Neural cell (in vitro differentiated cells): ENCODE results near the gene MGAT5. TPM values are rescaled to one million over a fixed set of nuclear protein-coding genes. Genes with fewer than 3 reads are reported as not detected.

Experiments
- H2AFZ ChIP-seq: fragments of 200-600, 300-800 bp; sonication (generic), shearing (Covaris generic); 2 replicates; pipeline ENCODE4 v1.6.0; 2014; ENCODE audit warnings: low read depth, mild to moderate bottlenecking, antibody characterized with exemption, low read length, moderate library complexity
- H3F3A ChIP-seq: fragments of 200-600 bp; shearing (Covaris generic); 2 replicates; pipeline ENCODE4 v1.6.1; 2016; ENCODE audit warnings: mild to moderate bottlenecking, moderate library complexity, mixed read lengths, antibody characterized with exemption, low read length; ENCODE audit not compliant: insufficient read depth, poor library complexity, severe bottlenecking
- H3K27ac ChIP-seq: fragments of 200-600, 300-800 bp; sonication (generic), shearing (Covaris generic); 2 replicates; pipeline ENCODE4 v1.5.1; 2014; ENCODE audit warnings: mild to moderate bottlenecking, low read length, moderate library complexity
- H3K27me3 ChIP-seq: fragments of 300-800, 200-600 bp; sonication (generic), shearing (Covaris generic); 2 replicates; pipeline ENCODE4 v1.6.0; 2014; ENCODE audit warnings: mild to moderate bottlenecking, low read depth, low read length, moderate library complexity; ENCODE audit not compliant: insufficient read depth
- H3K36me3 ChIP-seq: fragments of 300-800, 200-600 bp; sonication (generic), shearing (Covaris generic); 2 replicates; pipeline ENCODE4 v1.5.1; 2014; ENCODE audit warnings: mild to moderate bottlenecking, antibody characterized with exemption, low read length, moderate library complexity; ENCODE audit not compliant: insufficient read depth
- H3K4me2 ChIP-seq: fragments of 300-800, 200-600 bp; sonication (generic), shearing (Covaris generic); 2 replicates; pipeline ENCODE4 v1.6.0; 2014; ENCODE audit warnings: mild to moderate bottlenecking, low read length
- H3K4me3 ChIP-seq: fragments of 300-800, 200-600 bp; sonication (generic), shearing (Covaris generic); 2 replicates; pipeline ENCODE4 v1.5.1; 2014; ENCODE audit warnings: mild to moderate bottlenecking, low read length, moderate library complexity
- H3K79me2 ChIP-seq: fragments of 200-600 bp; shearing (Covaris generic); replicated peaks from 2 replicates; pipeline ENCODE4 v1.6.0; 2014; ENCODE audit warnings: mild to moderate bottlenecking, low read length, moderate library complexity; ENCODE audit not compliant: insufficient read depth
- H3K9ac ChIP-seq: fragments of 300-800, 200-600 bp; sonication (generic), shearing (Covaris generic); 2 replicates; pipeline ENCODE4 v1.6.1; 2016; ENCODE audit warnings: mild to moderate bottlenecking, low read length, mixed read lengths
- H3K9me2 ChIP-seq: fragments of 200-600 bp; shearing (Covaris generic); 2 replicates; pipeline ENCODE4 v1.6.1; 2016; ENCODE audit warnings: mild to moderate bottlenecking, low read length, mixed read lengths; ENCODE audit not compliant: insufficient read depth
- H3K9me3 ChIP-seq: fragments of 200-600, 300-800 bp; sonication (generic), shearing (Covaris generic); 2 replicates; pipeline ENCODE4 v1.6.1; 2016; ENCODE audit warnings: mild to moderate bottlenecking, mixed run types, low read length, moderate library complexity, mixed read lengths
- H4K20me1 ChIP-seq: fragments of 200-600 bp; shearing (Covaris generic); 2 replicates; pipeline ENCODE4 v1.6.1; 2016; ENCODE audit warnings: mild to moderate bottlenecking, mixed run types; ENCODE audit not compliant: insufficient read depth
- CTCF ChIP-seq: fragments of 450-650 bp; IDR thresholded peaks from 2 replicates; pipeline ENCODE4 v1.5.1; 2014; ENCODE audit warnings: antibody characterized with exemption, mild to moderate bottlenecking, moderate library complexity; ENCODE audit not compliant: poor library complexity, severe bottlenecking
- EP300 ChIP-seq: fragments of 450-650 bp; conservative IDR thresholded peaks from 2 replicates; pipeline ENCODE4 v1.6.1; 2014; ENCODE audit warnings: antibody characterized with exemption, mild to moderate bottlenecking, moderate library complexity; ENCODE audit not compliant: poor library complexity, severe bottlenecking
- EZH2 ChIP-seq: fragments of 200-600, 300-800 bp; shearing (Covaris generic), sonication (generic); IDR thresholded peaks from 2 replicates; pipeline ENCODE4 v1.6.1; 2014; ENCODE audit warnings: antibody characterized with exemption, low read length, borderline replicate concordance, mild to moderate bottlenecking; ENCODE audit not compliant: insufficient read depth, poor library complexity, severe bottlenecking
- MXI1 ChIP-seq: fragments of 450-650 bp; conservative IDR thresholded peaks from 2 replicates; pipeline ENCODE4 v1.6.1; 2014; ENCODE audit warnings: antibody characterized with exemption, mild to moderate bottlenecking; ENCODE audit not compliant: poor library complexity, severe bottlenecking
- POLR2AphosphoS5 ChIP-seq: IDR thresholded peaks from 2 replicates; pipeline ENCODE4 v1.6.1; 2012
- RAD21 ChIP-seq: fragments of 450-650 bp; conservative IDR thresholded peaks from 2 replicates; pipeline ENCODE4 v1.6.1; 2014; ENCODE audit warnings: antibody characterized with exemption, mild to moderate bottlenecking, moderate library complexity
- REST ChIP-seq: IDR thresholded peaks from 2 replicates; pipeline ENCODE4 v1.6.1; 2012; ENCODE audit warnings: borderline replicate concordance
- SMC3 ChIP-seq: fragments of 450-650 bp; conservative IDR thresholded peaks from 2 replicates; pipeline ENCODE4 v1.6.1; 2014; ENCODE audit warnings: antibody characterized with exemption, mild to moderate bottlenecking, moderate library complexity; ENCODE audit not compliant: poor library complexity
- TAF1 ChIP-seq: IDR thresholded peaks from 2 replicates; pipeline ENCODE4 v1.6.1; 2012; ENCODE audit warnings: low read depth
- polyA plus RNA-seq: library from polyadenylated mRNA; depleted of rRNA; stranded (reverse); fragments of >200 nt; gene quantifications from 2 replicates; pipeline ENCODE4 v1.2.3, GENCODE V29; 2014

Gene MGAT5
- polyA plus RNA-seq, 1 donor from 2014 or later, result 40.9 TPM

- Histone ChIP-seq H3F3A (no peaks in the 10 kb centered on the region), H3K27ac (no peak overlapping the region), H3K9me3 (peaks cover 6% of the 10 kb centered on the region), H3K4me2 (no peak overlapping the region), H3K27me3 (no peaks in the 10 kb centered on the region), H3K9me2 (no peaks in the 10 kb centered on the region), H3K36me3 (no peaks in the 10 kb centered on the region), H3K4me3 (no peak overlapping the region), H3K79me2 (no peaks in the 10 kb centered on the region), H3K9ac (no peak overlapping the region), H2AFZ (no peak overlapping the region), H4K20me1 (no peaks in the 10 kb centered on the region)
- TF ChIP-seq EP300 (no peak), POLR2AphosphoS5 (no peak), TAF1 (no peak), CTCF (no peak), SMC3 (no peak), EZH2 (no peak), MXI1 (no peak), RAD21 (no peak), REST (no peak)
These were observed 21.9 kb upstream of the MGAT5 start for GRCh38 chr2:134231965-134232340.

GRCh38 chr2:134232461-134232860 is 21.4 kb upstream of the MGAT5 start:
- TF ChIP-seq RAD21 (no peak), TAF1 (no peak), POLR2AphosphoS5 (no peak)
- H3K36me3 ChIP-seq, result no peaks in the 10 kb centered on the region
- H3F3A ChIP-seq, result no peaks in the 10 kb centered on the region
- H2AFZ ChIP-seq, result no peak overlapping the region
- H3K4me3 ChIP-seq, result no peak overlapping the region
- H3K9me2 ChIP-seq, result no peaks in the 10 kb centered on the region
- H4K20me1 ChIP-seq, result no peaks in the 10 kb centered on the region
- H3K27ac ChIP-seq, result no peak overlapping the region
- H3K79me2 ChIP-seq, result no peaks in the 10 kb centered on the region
- no peak overlapping the region for H3K9ac ChIP-seq
- no peak overlapping the region for H3K4me2 ChIP-seq
- H3K9me3 ChIP-seq, result peaks cover 6% of the 10 kb centered on the region
- no peaks in the 10 kb centered on the region for H3K27me3 ChIP-seq
